Fibroblast of the aortic adventitia (primary cell): Measurements from ENCODE around the gene CCDC30. TPM values are rescaled to one million over a fixed set of nuclear protein-coding genes. Genes with fewer than 3 reads are reported as not detected.
A peak's percentile ranks its signal among the peaks of the same experiment; 100 is the strongest.

ENCODE experiments used
- DNase-seq: peaks from one replicate; pipeline ENCODE4 v3.0.0-alpha.2; 2010; ENCODE audit warnings: low read depth
- H3K4me3 ChIP-seq: 2 replicates; pipeline ENCODE4 v1.5.1; 2011; ENCODE audit warnings: low read depth, mild to moderate bottlenecking, control low read depth, low read length, moderate library complexity
- total RNA-seq: library from RNA; depleted of rRNA; stranded (reverse); fragments of >200 nt; gene quantifications from 2 replicates; pipeline ENCODE4 v1.2.3, GENCODE V29; 2012; ENCODE audit warnings: low replicate concordance
- TF ChIP-seq, protein P1 (sequence below): IDR thresholded peaks from 2 replicates; pipeline ENCODE4 v1.5.1; 2011; ENCODE audit warnings: mild to moderate bottlenecking, low read length, control low read depth, inconsistent platforms; ENCODE audit not compliant: insufficient read depth

CCDC30 gene
- total RNA-seq, 1 donor = 1.4 TPM

DNA sequence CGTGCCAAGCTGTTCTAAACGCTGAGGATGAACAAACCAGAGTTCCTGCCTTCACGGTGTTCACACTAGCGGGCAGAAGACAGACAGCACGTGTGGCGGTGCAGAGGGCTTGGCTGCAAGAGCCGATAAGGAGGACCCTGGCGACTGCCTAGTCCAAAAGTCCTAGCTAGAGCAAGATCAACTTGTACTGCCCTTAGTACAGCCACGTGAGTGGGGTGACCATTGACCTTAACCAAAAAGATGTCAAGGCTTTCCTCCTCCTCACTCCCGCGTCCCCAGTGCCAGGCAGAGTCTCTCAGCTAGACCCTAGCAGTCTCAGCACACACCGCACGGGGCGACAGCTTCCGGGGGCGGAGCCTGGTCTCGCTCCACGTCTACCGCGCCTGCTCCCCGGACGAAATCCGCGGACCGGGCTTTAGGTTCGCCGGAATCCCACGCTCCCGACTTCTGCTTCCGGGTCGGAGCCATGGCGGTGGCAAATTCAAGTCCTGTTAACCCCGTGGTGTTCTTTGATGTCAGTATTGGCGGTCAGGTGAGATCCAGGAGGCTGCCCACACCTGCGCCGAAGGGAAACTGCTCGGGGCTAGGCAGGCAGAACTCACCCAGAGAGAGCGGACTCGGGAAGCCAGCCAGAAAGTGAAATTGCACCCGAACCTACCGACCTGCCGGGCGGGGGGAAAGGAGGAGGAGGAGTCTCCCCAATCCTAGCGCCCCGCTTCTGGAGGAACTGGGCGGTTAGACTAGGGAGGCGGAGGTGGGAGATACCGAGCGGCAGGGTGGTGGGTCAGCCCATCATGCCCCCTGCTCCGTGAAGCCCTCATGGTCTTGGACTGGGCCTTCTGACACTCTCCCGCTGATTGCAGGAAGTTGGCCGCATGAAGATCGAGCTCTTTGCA lies 195.1 kb downstream of the CCDC30 start, which contains the start of gene PPIH:
PPIH (plus strand) TSS at position 443 of the 896 bp plus-strand sequence; CDS start at position 467, 24 bp downstream.
- TF ChIP-seq, protein P1, sequence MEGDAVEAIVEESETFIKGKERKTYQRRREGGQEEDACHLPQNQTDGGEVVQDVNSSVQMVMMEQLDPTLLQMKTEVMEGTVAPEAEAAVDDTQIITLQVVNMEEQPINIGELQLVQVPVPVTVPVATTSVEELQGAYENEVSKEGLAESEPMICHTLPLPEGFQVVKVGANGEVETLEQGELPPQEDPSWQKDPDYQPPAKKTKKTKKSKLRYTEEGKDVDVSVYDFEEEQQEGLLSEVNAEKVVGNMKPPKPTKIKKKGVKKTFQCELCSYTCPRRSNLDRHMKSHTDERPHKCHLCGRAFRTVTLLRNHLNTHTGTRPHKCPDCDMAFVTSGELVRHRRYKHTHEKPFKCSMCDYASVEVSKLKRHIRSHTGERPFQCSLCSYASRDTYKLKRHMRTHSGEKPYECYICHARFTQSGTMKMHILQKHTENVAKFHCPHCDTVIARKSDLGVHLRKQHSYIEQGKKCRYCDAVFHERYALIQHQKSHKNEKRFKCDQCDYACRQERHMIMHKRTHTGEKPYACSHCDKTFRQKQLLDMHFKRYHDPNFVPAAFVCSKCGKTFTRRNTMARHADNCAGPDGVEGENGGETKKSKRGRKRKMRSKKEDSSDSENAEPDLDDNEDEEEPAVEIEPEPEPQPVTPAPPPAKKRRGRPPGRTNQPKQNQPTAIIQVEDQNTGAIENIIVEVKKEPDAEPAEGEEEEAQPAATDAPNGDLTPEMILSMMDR = peak; percentile 42
- H3K4me3 ChIP-seq = peak within 1 kb of the TSS; percentile 93
- peak; percentile 86 for DNase-seq

DNA sequence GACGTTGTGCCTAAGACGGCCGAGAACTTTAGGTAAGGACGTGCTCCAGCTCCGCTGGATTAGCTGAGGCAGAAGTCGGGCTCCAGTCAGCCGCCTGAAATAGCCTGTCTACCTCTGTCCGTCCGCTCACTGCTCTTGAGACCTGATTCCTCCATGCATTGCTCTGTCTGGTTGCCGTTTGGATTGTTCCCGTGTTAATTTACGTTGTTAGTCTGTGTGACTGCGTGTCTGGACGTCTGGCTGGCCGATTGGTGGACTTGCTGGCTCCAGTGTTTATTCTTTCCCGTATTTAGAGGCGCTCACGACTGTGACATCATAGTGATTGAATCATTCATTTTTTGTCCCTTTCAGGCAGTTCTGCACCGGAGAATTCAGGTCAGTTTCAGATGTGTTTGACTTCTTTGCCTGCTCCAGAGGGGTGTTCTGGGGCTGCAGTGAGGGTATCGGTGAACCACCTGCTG lies 195.8 kb downstream of the CCDC30 start:
- H3K4me3 ChIP-seq = peak overlapping the region; percentile 93
- DNase-seq = peak; percentile 7
- TF ChIP-seq, protein P1 = no peak

DNA sequence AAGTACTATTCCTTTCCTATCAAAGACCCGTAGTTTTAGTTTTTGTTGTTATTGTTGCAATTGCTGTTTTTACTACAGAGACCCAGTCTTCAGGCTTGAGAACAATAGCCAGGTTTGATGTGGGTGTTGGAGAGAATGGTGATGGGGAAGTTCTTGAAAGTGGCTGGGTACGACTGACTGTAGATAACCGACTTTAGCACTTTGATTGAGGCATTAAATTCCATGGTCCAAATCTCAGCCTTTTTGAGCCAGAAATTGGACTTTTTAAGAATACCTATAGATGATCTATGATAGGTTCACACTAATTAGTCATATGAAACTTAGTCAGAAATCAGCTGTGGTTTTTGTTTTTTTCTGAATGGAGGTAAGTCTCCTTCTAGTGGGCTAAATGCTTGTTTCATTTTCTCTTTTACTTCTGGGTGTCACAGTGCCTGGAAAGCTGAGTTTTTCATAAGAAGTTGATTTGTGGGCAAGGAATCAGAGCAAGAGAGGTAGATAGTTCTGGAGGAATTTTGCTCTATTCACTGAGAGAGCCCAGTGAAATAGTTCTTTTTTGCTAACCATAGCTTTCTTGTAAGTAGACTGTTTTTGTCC lies 197.9 kb downstream of the CCDC30 start:
- TF ChIP-seq, protein P1 = no peak
- no peak for DNase-seq
- H3K4me3 ChIP-seq = no peak overlapping the region

DNA sequence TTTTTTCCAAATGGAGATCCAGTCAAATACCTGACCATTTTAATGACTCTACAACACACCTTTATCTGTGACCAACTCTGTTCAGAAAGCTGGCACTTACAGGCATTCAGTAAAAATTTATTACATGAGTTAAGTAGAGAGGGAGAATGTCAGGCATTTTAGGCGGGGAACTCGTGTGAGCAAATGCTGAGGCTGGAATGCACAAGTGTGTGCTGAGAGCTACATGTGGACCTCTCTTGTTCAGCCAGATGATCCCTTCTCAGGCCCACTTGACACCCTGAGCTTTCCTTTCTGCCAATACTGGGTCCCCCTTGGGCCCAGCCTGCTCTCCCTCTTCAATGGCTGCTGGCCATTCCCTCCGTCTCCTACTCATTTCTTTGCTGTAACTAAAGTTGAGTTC lies 206.8 kb downstream of the CCDC30 start:
- TF ChIP-seq, protein P1 = no peak
- DNase-seq = no peak

DNA sequence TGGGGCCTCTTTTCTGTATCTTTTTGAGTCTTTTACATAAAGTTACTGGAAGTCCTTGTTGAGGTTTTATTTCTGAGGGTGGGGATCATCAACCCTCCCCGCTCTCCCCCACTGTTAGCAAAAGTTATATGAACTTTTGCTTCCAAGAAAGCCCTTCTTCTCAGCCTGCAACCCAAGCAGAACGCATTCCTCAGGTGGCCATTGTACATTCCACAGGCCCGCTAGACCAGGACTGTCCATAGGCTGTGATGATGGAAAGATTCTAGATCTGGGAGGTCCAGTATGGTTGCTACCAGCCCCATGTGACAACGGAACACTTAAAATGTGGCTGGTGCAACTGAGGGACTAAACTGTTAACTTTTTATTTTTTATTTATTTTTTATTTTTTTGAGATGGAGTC lies 207.3 kb downstream of the CCDC30 start:
- TF ChIP-seq, protein P1 = no peak
- DNase-seq = no peak
- H3K4me3 ChIP-seq = no peak overlapping the region

More for the DNA sequence above, 206.8 kb downstream of the CCDC30 start:
- H3K4me3 ChIP-seq = no peak overlapping the region

DNA sequence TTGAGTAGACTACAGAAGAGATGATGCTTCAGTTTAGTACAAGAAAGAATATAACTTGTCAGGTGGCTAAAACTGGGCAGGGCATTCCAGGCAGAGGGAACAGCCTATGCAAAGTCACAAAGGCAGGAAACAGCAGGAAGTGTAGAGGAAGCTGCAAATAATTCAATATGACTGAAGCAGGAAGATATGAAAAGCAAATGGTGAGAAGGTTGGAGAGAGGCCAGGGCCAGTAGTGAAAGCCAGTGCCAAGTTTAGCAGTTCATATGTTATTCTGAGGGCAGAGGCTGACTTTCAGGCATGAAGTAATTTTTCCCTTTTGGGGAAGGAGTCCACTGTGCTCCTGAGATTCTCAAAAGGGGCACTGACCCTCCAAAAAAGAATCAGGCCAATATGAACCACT lies 211.1 kb downstream of the CCDC30 start:
- DNase-seq = no peak
- H3K4me3 ChIP-seq = no peak overlapping the region
- TF ChIP-seq, protein P1 = no peak
